Measurements from ENCODE around the gene ZNF319. TPM values are rescaled to one million over a fixed set of nuclear protein-coding genes. Genes with fewer than 3 reads are reported as not detected.

ZNF319 gene
- total and polyA plus RNA-seq, 2 of the 4 experiments (the other 2 are of a cell fraction), result 0.90 to 6.3 TPM

DNA sequence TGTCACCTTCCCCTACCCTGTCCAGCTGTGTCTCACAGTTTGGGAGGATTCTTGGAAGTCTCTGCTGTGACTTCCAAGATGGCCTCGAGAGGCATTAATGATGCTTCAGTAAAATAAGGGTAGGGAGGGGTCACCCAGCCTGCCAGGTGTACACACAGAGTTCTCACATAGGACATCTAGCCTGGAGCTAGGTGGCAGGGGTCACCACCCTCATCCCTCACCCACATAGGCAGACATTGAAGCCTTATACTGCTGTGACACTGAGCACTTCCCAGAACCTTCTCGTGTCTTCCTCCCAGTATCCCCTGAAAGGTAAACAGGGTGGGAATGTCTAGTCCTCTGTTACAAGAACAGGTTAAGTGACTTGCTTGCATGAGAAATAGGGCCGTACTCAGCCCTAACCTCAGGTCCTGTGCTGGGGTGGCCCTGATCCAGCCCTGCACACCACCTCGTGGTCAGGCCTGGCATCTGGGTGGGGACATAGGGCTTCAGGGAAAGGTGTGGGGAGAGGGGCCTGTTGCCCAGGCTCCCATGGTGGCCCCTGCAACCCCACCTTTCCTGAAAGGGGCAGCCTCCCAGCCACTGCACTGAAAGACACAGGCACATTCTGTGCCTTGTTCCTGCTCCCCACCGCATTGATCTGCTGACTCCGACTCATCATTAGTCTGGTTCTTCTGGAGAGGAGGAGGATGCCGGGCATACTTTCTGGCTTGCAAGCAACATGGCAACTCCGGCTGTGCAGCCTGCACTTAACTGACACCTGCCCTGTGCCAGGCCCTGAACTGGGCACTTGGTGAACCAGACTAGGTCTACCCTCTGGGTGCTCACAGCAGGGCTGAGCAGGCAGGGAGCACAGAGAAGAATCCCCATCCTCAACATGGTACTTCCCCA lies 21.4 kb upstream of the ZNF319 start:
- peak overlapping the region; percentile 34; the same call in 1 of the 2 replicates for H3K23ac ChIP-seq (ENCODE audit: low read depth, low read length)
- peaks cover 16% of the 10 kb centered on the region for H3K27me3 ChIP-seq (ENCODE audit: control insufficient read depth, insufficient read depth, low read length)
- CTCF ChIA-PET, result interaction anchor here (1.1 kb wide), 1 partner anchor 100 kb away, joined by 4 read pairs; no protein-coding TSS in a partner anchor
- in situ Hi-C loops (cut with MboI; ENCODE audit: low sequenced_read_pairs) (loop anchor here (5.0 kb wide), 1 partner anchor 105 kb away; the partner anchor contains the start of gene CFAP20), intact Hi-C loops (cut with micrococcal nuclease) (loop anchor here (2.0 to 5.0 kb wide), 2 partner anchors 285 to 465 kb away; no protein-coding TSS in a partner anchor), dilution Hi-C loops (cut with HindIII; ENCODE audit: low sequenced_read_pairs, unreplicated experiment) (no loop called here)
- peak overlapping the region; percentile 42; the same call in 1 of the 2 replicates for H3K14ac ChIP-seq (replicated peaks; ENCODE audit: low read depth, low read length)
- peak; percentile 82 for DNase-seq
- H4K5ac ChIP-seq (ENCODE audit: low read depth, low read length), result peak overlapping the region; percentile 60
- TF ChIP-seq MAZ (IDR thresholded peaks at IDR 0.05; ENCODE audit: borderline replicate concordance, low read depth, low read length) (peak; percentile 10; the same call in 1 of the 2 replicates), MXI1 (IDR thresholded peaks at IDR 0.05; ENCODE audit: borderline replicate concordance, low read depth, low read length) (no peak), CEBPB (IDR thresholded peaks at IDR 0.05; ENCODE audit: low read depth, low read length) (no peak), SMC3 (IDR thresholded peaks at IDR 0.05; ENCODE audit: low read depth, low read length) (no peak)
- H4K91ac ChIP-seq (ENCODE audit: insufficient read depth, low read depth, low read length), result peak overlapping the region; percentile 17; the same call in 1 of the 2 replicates
- peak overlapping the region in 1 of 2 experiments; percentile 26; a peak in 1 of 4 replicates for H4K8ac ChIP-seq (ENCODE audit: low read depth in 2 of 2, low read length in 2 of 2)
- H3K4me3 ChIP-seq (ENCODE audit: insufficient read depth, low read depth, low read length), result no peak overlapping the region
- H2AFZ ChIP-seq (replicated peaks; ENCODE audit: low read length, poor library complexity), result peak overlapping the region; percentile 73
- peak overlapping the region; percentile 76; the same call in 1 of the 2 replicates for H2BK20ac ChIP-seq (ENCODE audit: low read depth, low read length)
- peak overlapping the region; percentile 61; the same call in 1 of the 2 replicates for H2BK120ac ChIP-seq (ENCODE audit: low read depth, low read length)
- no peaks in the 10 kb centered on the region for H3K79me1 ChIP-seq (ENCODE audit: low read depth in 1 of 2, low read length in 2 of 2)
- H3K9ac ChIP-seq (ENCODE audit: low read depth, low read length), result no peak overlapping the region
- 0 out of 2 replicates have a peak overlapping the region, but pooled peaks have one; percentile 45 for H3K4ac ChIP-seq (ENCODE audit: low read depth, low read length)
- peak overlapping the region; percentile 84 for H2AK9ac ChIP-seq (replicated peaks; ENCODE audit: low read depth, low read length, poor library complexity)
- H3K18ac ChIP-seq (ENCODE audit: low read depth, low read length), result peak overlapping the region; percentile 12; the same call in 1 of the 2 replicates
- peak; percentile 27 for ATAC-seq (ENCODE audit: low read depth)
- H2AK5ac ChIP-seq (ENCODE audit: low read depth, low read length), result peak overlapping the region; percentile 30; the same call in 1 of the 2 replicates
- H3K56ac ChIP-seq (ENCODE audit: extremely low read depth, insufficient read depth, low read length), result no peak overlapping the region
- WGBS, 2 experiments (ENCODE audit: extremely low coverage in 2 of 2, insufficient read length in 1 of 2), result no CpG with 5 or more reads among the region's 8 CpGs
- BruUV-seq (replicated peaks), result no TSS peak
- no peak overlapping the region; the same call in 1 of the 2 replicates for H3K4me2 ChIP-seq (ENCODE audit: low read depth, low read length)
- H4K20me1 ChIP-seq (ENCODE audit: insufficient read depth, low read length), result 0 out of 2 replicates have a peak, but pooled peaks cover 9% of the 10 kb centered on the region
- peaks cover 4% of the 10 kb centered on the region; the same call in 1 of the 2 replicates for H3K9me1 ChIP-seq (ENCODE audit: insufficient read depth, low read length)
- POLR2A ChIA-PET (ENCODE audit: unreplicated experiment), result no interaction called here
- H3K9me3 ChIP-seq (ENCODE audit: control insufficient read depth, insufficient read depth, low read length), result no peaks in the 10 kb centered on the region
- no peak overlapping the region for H2BK15ac ChIP-seq (ENCODE audit: low read depth, low read length)
- H3K36me3 ChIP-seq (ENCODE audit: control insufficient read depth, insufficient read depth, low read length), result peaks cover 8% of the 10 kb centered on the region
- no peak overlapping the region for H2BK5ac ChIP-seq (ENCODE audit: low read depth, low read length, poor library complexity, severe bottlenecking)
- H3K4me1 ChIP-seq (ENCODE audit: control insufficient read depth, insufficient read depth, low read length), result peaks cover 16% of the 10 kb centered on the region
- 0 out of 2 replicates have a peak overlapping the region, but pooled peaks have one; percentile 14 for H3K27ac ChIP-seq (ENCODE audit: insufficient read depth, low read length)
